ENCODE results near the gene GNB3.

The GNB3 gene

DNA sequence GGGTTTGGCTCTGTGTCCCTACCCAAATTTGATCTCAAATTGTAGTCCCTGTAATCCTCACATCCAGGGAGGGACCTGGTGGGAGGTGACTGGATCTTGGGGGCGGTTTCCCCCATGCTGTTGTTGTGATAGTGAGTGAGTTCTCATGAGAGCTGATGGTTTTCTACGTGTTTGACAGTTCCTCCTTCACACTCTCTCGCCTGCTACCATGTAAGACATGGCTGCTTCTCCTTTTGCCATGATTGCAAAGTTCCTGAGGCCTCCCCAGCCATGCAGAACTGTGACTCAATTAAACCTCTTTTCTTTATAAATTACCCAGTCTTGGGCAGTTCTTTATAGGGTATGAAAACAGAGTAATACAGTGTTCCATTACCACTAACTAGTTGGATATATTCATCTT lies 53.6 kb downstream of the GNB3 start:
- no peak for DNase-seq (ENCODE audit: low read depth)
- no peak for TF ChIP-seq CTCF (IDR thresholded peaks at IDR 0.05; ENCODE audit: control insufficient read depth, extremely low read depth, insufficient read depth)
- no peak overlapping the region for H3K4me3 ChIP-seq (ENCODE audit: low read depth, low read length)
